Fibroblast of skin of left quadriceps (primary cell): Measurements from ENCODE around the gene ARHGAP8.
"Not testable (repeated sequence)": the region's sequence is repeated elsewhere in the genome, so short reads cannot be mapped to it uniquely, and the experiment has no call there.

Experiments used
- DNase-seq, 2 experiments: peaks; one replicate each; pipeline ENCODE4 v3.0.0-alpha.2; 2013; ENCODE audit warnings: low read depth in 2 of 2

ARHGAP8 gene

DNA sequence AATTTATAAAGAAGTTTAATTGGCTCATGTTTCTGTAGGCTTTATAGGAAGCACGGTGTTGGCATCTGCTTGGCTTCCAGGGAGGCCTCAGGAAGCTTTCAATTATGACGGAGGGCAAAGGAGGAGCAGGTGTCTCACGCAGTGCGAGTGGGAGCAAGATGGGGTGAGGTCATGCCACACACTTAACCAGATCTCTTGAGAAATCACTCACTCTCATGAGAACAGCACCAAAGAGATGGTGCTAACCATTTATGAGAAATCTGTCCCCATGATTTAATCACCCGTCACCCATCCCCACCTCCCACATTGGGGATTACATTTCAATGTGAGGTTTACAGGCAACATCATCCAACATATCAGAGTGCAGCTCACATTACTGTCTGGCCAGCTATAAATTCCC lies 103.5 kb downstream of the ARHGAP8 start:
- no peak for DNase-seq

DNA sequence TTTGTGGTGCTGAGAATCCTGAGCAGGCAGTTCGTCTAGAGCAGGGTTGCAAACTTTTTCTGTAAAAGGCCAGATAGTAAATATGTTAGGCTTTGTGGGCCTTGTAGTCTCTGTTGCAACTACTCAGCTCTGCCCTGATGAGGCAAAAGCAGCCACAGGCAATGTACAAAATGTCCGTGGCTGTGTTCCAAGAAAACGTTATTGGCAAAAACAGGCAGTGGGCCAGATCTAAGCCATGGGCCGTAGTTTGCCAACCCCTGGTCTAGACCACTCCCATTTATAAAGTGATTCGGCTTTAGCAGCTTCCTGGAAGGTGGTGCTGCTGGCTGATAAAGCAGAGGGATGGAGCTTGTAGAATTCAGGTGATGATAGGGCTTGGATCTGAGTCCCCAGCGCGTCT lies 106.4 kb downstream of the ARHGAP8 start:
- DNase-seq = not testable (repeated sequence)

DNA sequence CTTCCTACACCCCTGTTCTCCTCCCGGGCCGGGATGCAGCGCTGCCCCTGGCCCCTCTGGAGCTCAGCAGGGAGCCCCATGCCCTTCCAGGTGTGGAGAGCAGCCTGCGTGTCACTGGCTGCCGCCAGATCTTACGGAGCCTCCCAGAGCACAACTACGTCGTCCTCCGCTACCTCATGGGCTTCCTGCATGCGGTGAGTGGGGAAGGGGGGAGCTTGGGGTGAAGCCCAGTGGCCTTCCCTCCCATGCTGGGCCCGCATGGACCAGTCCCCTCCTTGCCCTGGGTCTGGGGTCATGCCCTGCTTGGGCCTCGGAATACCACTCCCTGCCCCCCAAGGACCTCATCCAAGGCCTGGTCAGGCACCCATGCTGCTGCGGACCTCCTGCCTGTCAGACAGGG lies 107.3 kb downstream of the ARHGAP8 start:
- DNase-seq = no peak

DNA sequence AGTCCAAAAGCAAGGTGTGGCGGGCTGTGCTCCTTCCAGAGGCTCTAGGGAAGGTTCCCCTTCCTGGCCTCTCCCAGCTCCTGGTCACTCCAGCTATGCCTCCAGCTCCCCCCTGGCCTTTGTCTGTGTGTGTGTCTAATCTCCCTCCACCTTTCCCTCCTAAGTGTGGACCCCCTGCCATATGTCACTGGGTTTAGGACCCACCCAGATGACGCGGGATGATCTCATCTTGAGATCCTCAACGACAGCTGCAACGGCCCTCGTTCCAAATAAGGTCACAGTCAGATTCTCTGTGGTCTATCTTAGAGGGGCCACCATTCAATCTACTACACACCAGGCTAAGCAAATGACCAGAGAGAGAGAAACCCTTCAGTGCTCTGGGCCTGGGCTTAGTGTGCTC lies 107.9 kb downstream of the ARHGAP8 start:
- no peak for DNase-seq

DNA sequence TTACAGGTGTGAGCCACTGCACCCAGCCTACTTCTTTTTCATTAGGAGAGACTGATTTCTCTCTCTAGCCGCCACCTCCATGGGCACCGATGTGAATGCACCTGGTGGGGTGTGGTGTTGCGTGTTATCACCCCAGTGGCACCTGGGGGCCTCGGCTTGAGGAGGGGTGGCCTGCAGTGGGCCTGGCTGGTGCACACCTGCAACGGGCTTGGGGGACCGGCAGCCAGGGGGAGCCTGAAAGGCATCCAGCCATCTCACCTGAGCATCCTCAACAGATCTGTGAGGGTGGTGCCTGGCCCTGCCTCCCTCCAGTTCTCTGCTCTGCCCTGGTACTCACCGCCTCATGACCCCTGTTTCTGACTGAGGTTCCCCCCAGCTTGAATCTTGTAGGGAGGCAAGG lies 108.9 kb downstream of the ARHGAP8 start:
- no peak for DNase-seq

DNA sequence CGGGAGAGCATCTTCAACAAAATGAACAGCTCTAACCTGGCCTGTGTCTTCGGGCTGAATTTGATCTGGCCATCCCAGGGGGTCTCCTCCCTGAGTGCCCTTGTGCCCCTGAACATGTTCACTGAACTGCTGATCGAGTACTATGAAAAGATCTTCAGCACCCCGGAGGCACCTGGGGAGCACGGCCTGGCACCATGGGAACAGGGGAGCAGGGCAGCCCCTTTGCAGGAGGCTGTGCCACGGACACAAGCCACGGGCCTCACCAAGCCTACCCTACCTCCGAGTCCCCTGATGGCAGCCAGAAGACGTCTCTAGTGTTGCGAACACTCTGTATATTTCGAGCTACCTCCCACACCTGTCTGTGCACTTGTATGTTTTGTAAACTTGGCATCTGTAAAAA lies 109.9 kb downstream of the ARHGAP8 start:
- no peak for DNase-seq

DNA sequence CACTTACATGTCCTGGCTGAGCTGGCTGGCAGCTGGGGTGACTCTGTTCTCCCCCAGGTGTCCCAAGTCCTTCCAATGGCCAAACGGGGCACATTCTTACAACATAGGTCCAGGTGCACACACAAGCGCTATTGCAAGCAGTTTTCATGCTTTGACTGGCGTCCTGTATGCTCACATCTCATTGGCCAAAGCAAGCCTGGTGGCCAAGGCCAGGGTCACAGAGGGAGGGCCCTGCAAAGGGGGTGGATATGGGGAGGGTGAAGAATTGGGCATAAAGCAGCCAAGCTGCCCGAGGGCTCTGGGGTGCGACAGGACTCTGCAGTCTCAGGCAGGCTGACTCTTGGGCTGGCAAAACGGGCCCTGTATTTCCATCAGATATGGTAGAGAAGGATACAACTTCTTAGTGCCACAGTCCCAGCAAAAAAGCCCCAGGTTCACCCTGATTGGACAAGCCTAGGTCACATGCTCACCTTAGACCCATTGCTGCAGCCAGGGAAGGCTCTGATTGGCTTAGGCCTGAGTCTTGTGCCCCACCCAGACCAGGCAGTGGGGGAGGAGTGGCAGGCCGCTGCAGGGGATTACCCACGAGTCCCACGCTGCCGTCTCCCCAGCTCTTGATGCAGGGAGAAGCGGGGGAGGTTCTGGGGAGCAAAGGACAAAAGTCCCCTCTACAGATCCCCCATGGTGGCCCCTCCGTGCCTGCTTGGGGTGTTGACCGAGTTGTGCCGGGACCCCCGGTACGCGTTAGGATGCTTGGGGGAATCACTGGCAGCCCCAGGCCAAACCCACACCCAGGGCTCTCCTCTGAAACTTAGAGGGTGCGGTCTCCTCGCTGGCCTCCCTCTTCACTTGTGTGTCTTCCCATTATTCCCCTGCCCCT lies 110.8 kb downstream of the ARHGAP8 start:
- no peak for DNase-seq

DNA sequence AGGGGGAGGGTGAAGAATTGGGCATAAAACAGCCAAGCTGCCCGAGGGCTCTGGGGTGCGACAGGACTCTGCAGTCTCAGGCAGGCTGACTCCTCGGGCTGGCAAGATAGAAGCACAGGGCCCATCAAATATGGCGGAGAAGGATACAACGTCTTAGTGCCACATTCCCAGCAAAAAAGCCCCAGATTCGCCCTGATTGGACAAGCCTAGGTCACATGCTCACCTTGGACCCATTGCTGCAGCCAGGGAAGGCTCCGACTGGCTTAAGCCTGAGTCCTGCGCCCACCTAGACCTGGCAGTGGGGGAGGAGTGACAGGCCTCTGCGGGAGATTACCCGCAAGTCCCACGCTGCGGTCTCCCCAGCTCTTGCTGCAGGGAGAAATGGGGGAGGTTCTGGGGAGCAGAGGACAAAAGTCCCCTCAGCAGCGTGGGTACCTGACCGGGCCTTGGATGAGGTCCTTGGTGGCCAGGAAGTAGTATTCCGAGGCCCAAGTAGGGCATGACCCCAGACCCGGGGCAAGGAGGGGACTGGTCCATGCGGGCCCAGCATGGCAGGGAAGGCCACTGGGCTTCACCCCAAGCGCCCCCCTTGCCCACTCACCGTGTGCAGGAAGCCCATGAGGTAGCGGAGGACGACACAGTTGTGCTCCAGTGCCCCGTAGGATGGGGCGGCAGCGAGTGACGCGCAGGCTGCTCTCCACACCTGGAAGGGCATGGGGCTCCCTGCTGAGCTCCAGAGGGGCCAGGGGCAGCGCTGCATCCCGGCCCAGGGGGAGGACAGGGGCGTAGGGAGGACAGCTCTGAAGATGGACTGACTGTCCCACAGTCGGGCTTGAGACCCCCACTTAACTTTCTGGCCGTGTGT lies 113.0 kb downstream of the ARHGAP8 start:
- no peak for DNase-seq

DNA sequence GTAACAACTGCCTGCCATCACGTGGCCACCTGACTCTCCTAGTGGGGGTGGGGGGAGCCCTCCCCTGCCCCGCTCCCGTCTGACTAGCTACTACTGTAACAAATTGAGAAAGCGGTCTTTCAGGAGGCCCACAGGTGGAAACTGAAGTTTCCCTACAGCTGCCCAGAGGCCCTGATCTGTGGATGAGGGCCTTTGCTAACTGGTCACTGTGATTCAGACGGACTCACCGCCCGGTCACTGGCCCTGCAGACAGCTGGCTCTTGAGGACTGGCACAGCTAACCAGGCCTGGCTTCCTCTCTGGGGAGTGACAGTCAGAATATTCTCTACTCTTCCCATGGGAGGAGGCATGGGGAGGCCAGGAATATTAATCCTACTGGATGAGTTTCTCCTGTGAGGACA lies 116.8 kb downstream of the ARHGAP8 start:
- DNase-seq = no peak

DNA sequence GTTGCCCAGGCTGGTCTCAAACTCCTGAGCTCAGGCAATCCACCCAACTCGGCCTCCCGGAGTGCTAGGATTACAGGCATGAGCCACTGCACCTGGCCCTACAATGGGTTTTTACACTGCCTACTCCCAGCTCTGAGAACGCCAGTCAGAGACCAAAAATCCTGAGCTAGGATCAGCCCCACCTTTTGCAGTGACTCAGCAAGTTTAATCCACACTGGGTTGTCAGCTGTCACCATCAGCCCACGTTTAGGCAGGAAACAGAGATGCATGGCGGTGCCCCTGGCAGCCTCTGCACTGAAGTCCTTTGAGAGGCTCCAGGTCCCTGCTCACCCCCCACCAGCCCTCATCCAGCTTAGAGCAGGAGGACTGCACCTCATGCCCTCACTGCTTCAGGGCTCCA lies 117.6 kb downstream of the ARHGAP8 start:
- no peak for DNase-seq

DNA sequence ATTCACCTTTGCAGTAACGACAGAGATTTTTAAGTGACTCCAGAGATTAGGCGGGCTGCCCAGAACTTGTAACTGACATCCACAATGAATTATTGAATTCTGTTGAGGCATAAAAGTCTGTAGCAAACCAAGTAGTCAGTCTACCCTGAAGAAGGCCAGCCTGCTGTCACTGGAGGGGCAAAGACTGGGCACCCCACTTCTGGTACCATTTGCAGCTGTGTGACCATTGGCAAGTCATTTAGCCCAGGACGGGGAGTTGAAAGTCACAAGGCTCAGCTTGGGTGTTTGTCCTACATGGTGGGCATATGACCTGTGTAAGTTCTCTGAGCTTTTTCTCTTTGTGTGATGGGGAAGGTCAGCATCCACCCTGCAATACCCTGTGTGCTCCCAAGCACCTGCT lies 119.4 kb downstream of the ARHGAP8 start:
- no peak for DNase-seq

DNA sequence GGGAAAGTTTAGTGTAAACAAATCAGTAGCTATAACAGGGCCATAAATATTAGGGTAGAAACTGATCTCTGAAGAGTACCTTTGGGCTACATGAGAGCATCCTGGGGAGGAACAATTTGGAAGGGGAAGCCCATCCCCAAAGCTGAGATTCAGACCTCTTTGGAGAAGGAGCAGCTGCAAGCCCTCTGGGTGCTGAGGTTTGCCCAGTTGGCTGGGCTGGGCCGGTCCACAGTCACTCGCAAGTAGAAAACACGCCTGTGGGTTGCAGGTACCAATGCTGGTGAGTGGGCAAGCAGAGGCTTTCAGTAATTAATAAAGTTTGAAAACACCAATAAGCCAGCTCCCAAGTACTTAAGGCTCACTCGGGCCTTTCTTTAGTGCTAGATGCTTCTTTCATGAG lies 124.5 kb downstream of the ARHGAP8 start:
- DNase-seq = no peak

DNA sequence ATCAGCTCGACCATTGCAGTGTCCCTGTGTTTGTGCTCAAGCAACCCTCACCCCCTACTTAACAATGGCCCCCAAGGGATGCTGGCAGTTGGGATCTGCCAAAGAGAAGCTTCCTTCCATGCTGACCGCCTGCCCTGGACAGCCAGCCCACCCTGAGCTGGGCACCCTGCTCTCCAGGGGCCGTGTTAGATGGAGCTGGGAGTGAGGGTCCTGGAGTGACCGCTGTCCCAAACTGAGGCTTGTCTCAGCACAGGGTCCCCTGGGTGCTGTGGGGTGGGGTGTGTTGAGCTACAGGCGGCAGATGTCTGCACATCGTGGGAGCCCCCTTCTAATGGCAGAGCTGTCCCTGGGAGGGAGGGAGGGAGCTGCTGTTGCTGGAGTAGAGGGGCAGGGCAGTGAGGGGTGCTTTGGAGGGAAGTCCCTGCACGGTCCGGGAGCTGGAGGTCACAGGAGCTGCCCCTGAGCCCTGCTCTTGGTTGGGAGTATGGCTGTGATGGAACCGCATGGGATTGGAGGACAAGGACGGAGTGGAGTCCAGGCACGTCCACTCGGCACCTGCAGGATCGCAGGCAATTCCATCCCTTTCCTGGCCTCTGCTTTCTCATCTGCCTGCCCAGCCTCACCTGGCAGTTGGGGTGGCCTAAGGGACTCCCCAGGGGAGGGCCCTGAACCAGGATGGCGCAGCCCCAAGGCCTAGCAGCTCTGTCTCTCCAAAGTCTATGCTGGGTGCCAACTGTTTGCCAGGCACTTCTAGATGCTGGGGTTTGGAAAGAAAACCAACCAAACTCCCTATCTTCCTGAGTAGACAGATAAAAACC lies 126.3 kb downstream of the ARHGAP8 start:
- no peak for DNase-seq

DNA sequence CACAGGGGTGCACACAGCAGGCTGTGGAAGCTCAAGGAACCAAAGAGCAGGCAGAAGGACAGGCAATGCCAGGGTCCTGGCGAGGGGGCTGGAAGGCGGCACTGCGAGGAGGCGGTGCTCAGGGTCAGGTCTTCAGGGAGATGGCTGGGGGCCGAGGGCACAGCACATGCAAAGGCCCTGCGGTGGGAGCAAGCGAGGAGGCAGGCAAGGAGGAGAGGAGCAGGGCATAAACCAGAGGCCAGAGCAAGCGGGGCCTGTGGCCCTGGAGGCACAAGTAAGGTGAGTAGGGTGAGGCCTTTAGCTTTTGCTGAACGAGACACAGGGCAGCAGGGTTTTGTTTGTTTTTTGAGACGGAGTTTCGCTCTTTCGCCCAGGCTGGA lies 126.9 kb downstream of the ARHGAP8 start:
- DNase-seq = no peak

DNA sequence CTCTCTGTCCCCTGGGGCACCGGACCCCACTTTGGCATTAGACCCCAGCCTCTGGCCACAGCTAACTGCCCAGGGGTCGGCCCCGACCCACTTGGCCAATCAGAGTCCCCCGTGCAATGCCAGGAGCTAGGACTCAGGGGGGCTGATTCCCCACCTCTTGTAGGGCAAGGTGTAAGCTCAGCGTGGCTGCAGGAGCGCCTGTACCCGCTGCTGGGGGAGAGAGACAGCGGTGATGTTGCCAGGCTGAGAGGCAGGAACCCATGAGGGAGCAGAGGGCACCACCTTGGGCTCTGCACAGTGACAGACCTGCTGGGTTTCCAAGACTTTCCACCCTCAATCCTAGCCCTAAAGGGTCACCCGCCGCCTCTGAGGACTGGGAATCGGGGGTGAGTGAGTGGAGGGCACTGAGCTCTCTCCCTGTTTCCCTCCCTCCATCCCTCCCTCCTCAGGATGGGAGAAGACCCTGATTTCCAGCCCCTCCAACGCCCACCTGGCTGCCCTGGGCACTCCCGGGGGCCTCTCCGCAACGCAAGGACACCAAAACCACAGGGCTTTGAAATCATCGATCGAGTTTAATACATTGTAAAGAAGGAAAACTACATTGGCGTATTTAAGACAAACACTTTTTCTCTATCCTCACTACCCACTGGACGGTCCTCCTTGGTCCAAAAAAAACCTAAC lies 128.4 kb downstream of the ARHGAP8 start:
- no peak for DNase-seq

DNA sequence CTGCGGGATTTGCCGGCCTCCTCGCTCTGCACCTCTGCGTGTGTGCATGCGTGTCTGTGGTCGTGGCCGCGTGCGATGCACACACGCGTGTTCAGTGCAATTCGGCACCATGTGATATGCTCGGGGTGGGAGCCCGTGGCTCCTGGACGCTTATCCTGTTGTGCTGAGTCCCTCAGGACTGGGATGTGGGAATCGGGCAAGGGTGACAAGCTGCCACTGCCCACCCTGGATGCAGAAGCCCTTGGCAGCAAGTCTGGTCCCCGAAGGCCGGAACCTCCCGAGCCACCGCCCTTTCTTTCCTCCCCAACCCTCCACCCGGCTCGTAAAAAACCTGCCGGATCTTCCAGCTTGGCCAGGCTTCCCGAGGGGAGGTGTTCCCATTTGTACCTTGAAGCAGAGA lies 129.2 kb downstream of the ARHGAP8 start:
- DNase-seq = no peak

DNA sequence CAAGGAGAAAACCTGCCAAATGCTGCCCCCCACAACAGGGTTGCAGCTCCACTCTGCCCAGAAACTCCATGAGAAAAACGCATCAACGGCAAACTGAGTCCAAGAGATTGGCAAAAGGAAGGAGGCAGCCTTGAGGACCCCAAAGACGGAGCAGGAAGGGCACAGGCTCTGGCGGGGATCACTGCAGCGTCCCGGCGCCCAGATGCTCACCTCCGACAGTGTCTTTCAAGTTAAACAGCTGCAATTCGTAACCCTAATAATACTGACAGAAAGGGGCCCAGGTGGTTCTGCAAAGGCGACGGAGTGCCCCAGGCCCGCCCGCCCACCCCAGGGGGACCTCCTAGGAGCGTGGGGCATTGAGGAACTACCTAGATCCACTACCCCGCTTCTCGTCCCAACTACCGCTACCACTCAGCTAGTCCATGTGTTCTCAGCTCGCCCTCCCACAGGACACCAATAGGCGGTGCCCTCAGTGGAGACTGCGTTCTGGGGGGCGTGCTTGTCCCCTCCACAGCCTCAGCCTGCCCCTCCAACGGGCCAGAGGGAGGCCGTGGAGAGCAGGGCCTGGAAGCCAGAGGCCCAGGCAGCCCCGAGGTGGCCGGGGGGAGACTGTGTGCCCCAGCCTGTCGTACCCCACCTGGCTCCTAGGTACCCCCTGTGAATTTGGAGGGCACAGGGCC lies 130.0 kb downstream of the ARHGAP8 start:
- DNase-seq = no peak

DNA sequence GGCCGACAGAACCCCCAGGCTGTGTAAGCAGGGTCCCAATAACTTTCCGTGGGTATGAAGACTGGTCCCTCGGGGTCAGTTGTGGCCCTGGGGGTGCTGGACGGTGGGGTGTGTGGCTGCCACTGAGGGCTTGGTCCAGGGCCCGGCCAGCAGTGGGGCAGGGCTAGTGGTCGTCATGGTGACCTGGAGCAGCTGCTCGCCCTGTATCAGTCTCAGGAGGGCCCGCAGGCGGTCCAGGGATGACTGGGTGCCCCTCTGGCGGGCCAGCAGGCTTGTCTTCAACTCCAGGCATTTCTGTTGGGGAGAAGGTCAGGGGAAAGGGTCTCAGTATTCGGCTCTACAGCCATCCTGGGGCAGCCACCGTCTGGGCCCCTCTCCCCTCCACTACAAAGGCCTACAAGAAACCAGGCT lies 130.6 kb downstream of the ARHGAP8 start:
- no peak for DNase-seq

DNA sequence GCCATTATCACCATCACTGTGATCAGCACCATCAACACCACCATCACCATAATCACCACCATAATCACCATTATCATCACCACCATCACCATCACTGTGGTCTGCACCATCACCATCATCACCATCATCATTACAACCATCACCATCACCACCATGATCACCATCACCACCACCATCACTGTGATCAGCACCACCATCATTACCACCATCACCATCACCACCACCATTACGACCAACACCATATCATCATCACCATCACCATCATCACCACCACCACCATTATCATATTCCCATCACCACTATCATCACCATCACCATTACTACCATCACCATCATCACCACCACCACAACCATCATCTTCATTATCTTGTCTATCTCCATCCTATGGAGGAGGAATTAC lies 132.2 kb downstream of the ARHGAP8 start:
- DNase-seq = no peak

DNA sequence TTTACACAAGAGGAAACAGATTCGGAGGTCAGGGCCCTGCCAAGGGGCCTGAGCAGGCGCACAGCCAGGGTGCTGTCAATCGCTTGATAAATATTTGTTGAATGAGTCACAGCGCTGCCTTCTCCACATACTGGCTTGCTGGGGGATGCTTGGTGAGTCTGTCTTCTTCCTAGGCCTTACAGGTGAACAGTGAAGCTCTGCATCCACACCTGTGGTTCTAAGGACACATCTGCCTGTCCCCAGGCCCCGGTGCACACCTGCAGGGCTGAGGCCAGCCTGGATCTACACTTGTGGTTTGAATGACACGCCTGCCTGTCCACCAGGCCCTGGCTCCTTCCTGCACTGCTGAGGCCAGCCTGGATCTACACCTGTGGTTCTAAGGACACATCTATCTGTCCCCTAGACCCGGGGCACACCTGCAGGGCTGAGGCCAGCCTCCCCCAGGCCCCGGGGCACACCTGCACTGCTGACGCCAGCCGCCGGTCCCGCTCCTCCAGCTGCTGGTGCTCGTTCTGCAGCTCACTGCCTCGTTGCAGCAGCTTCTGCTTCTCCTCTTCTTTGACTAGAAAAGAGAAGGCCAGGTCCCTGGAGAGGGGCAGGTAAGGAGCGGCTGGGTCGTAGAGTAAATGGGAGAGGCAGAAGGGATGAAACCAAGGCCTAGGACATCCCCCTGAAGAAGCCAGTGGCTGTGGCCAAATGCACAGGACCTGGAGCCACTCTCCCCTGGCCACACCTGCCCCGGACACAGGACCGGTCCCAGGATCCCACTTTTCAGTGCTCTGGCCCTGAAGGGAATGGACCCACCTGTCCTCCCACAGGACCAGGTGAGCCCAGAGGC lies 132.8 kb downstream of the ARHGAP8 start:
- DNase-seq = no peak
